HepG2 (cell line): ENCODE measurements around the gene FGA. TPM values are rescaled to one million over a fixed set of nuclear protein-coding genes. Genes with fewer than 3 reads are reported as not detected.

Experiments
- ATAC-seq: fragments of 200-7000 bp; cut with Tn5 transposase; 3 replicates; pipeline ENCODE4 v1.9.1; 2020; ENCODE audit warnings: mild to moderate bottlenecking, moderate library complexity
- BruUV-seq: library from RNA; stranded (reverse); fragments of 400-500 nt; replicated peaks from 2 replicates; lab custom pipeline; 2021; lab: Mats Ljungman, UMichigan
- CTCF ChIA-PET: fragments of 300-600 bp; formaldehyde crosslinking; extraction: SDS; loops from one replicate; lab custom pipeline; 2021; ENCODE audit warnings: low total read pairs, inconsistent platforms, low intra/inter-chr PET ratio; lab: Yijun Ruan, JAX
- POLR2A ChIA-PET: fragments of 350-600 bp; sonication (Branson Sonifier 250); formaldehyde crosslinking; loops from one replicate; lab custom pipeline; 2020; ENCODE audit warnings: antibody characterized with exemption, inconsistent platforms; lab: Yijun Ruan, JAX
- DNase-seq: peaks from one replicate; pipeline ENCODE4 v3.0.0-alpha.2; 2015; ENCODE audit warnings: low spot score
- FAIRE-seq: peaks from 3 replicates; lab custom pipeline; 2011; peaks lifted over from hg19 to GRCh38; lab: Jason Lieb, UNC
- H2AFZ ChIP-seq: one replicate; pipeline ENCODE4 v1.6.1; 2011; ENCODE audit warnings: low read length, inconsistent platforms
- H3K27ac ChIP-seq: fragments of 300-600 bp; 3 replicates; pipeline ENCODE4 v1.8.0; 2011; ENCODE audit warnings: mixed run types, mild to moderate bottlenecking, mixed read lengths, low read length, inconsistent platforms; ENCODE audit not compliant: insufficient read depth; ENCODE audit errors: extremely low read length
- H3K27me3 ChIP-seq, 2 experiments: fragments of 200-600 bp in 1 of 2; 2 replicates in 1 of 2; 3 replicates in 1 of 2; pipeline versions ENCODE4 v1.6.0 to v1.8.0; 2011; ENCODE audit warnings: low read length in 2 of 2, mild to moderate bottlenecking in 2 of 2, moderate library complexity in 2 of 2, inconsistent platforms in 1 of 2; ENCODE audit not compliant: insufficient read depth in 2 of 2, control insufficient read depth in 1 of 2
- H3K36me3 ChIP-seq, 2 experiments: fragments of 200-600 bp in 1 of 2; replicated peaks in 1 of 2; 2 replicates in 1 of 2; 3 replicates in 1 of 2; pipeline versions ENCODE4 v1.5.1 to v1.8.0; 2011; ENCODE audit warnings: low read length in 2 of 2, inconsistent platforms in 1 of 2; ENCODE audit not compliant: insufficient read depth in 2 of 2, control insufficient read depth in 1 of 2
- H3K4me1 ChIP-seq: 2 replicates; pipeline ENCODE4 v1.5.1; 2012; ENCODE audit warnings: low read length, inconsistent platforms; ENCODE audit not compliant: insufficient read depth
- H3K4me2 ChIP-seq: 2 replicates; pipeline ENCODE4 v1.6.0; 2011; ENCODE audit warnings: low read depth, low read length, inconsistent platforms
- H3K4me3 ChIP-seq, 3 experiments: fragments of 200-600 bp in 1 of 3; sonication (generic), shearing (Covaris generic) in 1 of 3; replicated peaks in 1 of 3; 2 replicates each; pipeline ENCODE4 v1.5.1; 2011 to 2016; ENCODE audit warnings: low read length in 3 of 3, inconsistent platforms in 2 of 3, low read depth in 2 of 3, mild to moderate bottlenecking in 2 of 3, control low read depth in 1 of 3, mixed read lengths in 1 of 3; ENCODE audit not compliant: insufficient read depth in 1 of 3
- H3K79me2 ChIP-seq: one replicate; pipeline ENCODE4 v1.6.1; 2011; ENCODE audit warnings: low read length, inconsistent platforms; ENCODE audit not compliant: insufficient read depth
- H3K9ac ChIP-seq: 2 replicates; pipeline ENCODE4 v1.6.0; 2011; ENCODE audit warnings: mild to moderate bottlenecking, low read depth, low read length, inconsistent platforms; ENCODE audit not compliant: insufficient read depth
- H3K9me3 ChIP-seq: 2 replicates; pipeline ENCODE4 v1.5.1; 2012; ENCODE audit warnings: mild to moderate bottlenecking, low read length
- H4K20me1 ChIP-seq: 2 replicates; pipeline ENCODE4 v1.6.0; 2011; ENCODE audit warnings: inconsistent platforms, mild to moderate bottlenecking, low read length, moderate library complexity; ENCODE audit not compliant: insufficient read depth
- ARNT ChIP-seq: fragments of 450-650 bp; IDR thresholded peaks from 2 replicates; pipeline ENCODE4 v1.6.1; 2017
- ATF5 ChIP-seq: sonication (generic); formaldehyde crosslinking; IDR thresholded peaks from 2 replicates; pipeline ENCODE4 v1.4.0; 2020; ENCODE audit warnings: mild to moderate bottlenecking, low read depth, missing genetic modification reagents
- DDIT3 ChIP-seq: sonication (generic); formaldehyde crosslinking; IDR thresholded peaks from 2 replicates; pipeline ENCODE4 v1.4.0; 2020; ENCODE audit warnings: mild to moderate bottlenecking, missing genetic modification reagents
- ESRRA ChIP-seq: sonication (generic); formaldehyde crosslinking; IDR thresholded peaks from 2 replicates; pipeline ENCODE4 v1.5.1; 2020; ENCODE audit warnings: mild to moderate bottlenecking, low read depth, missing genetic modification reagents
- HOMEZ ChIP-seq: IDR thresholded peaks from 2 replicates; pipeline ENCODE4 v1.6.1; 2016; ENCODE audit warnings: low read depth
- KAT8 ChIP-seq: IDR thresholded peaks from 2 replicates; pipeline ENCODE4 v1.6.1; 2016; ENCODE audit warnings: missing genetic modification reagents, missing compliant biosample characterization
- MED13 ChIP-seq: sonication (generic); formaldehyde crosslinking; IDR thresholded peaks from 2 replicates; pipeline ENCODE4 v1.5.0; 2020; ENCODE audit warnings: missing genetic modification reagents
- MXD3 ChIP-seq: IDR thresholded peaks from 2 replicates; pipeline ENCODE4 v1.6.1; 2016; ENCODE audit warnings: mild to moderate bottlenecking, missing biosample characterization, missing genetic modification reagents
- RAD21 ChIP-seq: fragments of 450-650 bp; formaldehyde crosslinking; IDR thresholded peaks from 2 replicates; pipeline ENCODE4 v1.5.0; 2020; ENCODE audit warnings: mild to moderate bottlenecking
- RCOR2 ChIP-seq: IDR thresholded peaks from 2 replicates; pipeline ENCODE4 v1.6.1; 2016; ENCODE audit warnings: missing biosample characterization, missing genetic modification reagents
- STAG1 ChIP-seq: sonication (generic); formaldehyde crosslinking; IDR thresholded peaks from 2 replicates; pipeline ENCODE4 v1.4.0; 2020; ENCODE audit warnings: missing genetic modification reagents
- TEAD3 ChIP-seq: optimal IDR thresholded peaks from 2 replicates; pipeline ENCODE3; 2016; ENCODE audit warnings: borderline replicate concordance
- ZBTB2 ChIP-seq: sonication (generic); formaldehyde crosslinking; IDR thresholded peaks from 2 replicates; pipeline ENCODE4 v1.8.0; 2022; ENCODE audit warnings: low read depth, missing genetic modification reagents
- ZFP82 ChIP-seq: sonication (generic); formaldehyde crosslinking; IDR thresholded peaks from 2 replicates; pipeline ENCODE4 v1.5.1; 2020; ENCODE audit warnings: mild to moderate bottlenecking, missing genetic modification reagents, borderline replicate concordance
- ZNF180 ChIP-seq: sonication (generic); formaldehyde crosslinking; IDR thresholded peaks from 2 replicates; pipeline ENCODE4 v1.4.0; 2020; ENCODE audit warnings: low read depth, missing genetic modification reagents, borderline replicate concordance
- ZNF275 ChIP-seq: sonication (generic); formaldehyde crosslinking; IDR thresholded peaks from 2 replicates; pipeline ENCODE4 v1.8.0; 2022; ENCODE audit warnings: missing genetic modification reagents, mild to moderate bottlenecking, inconsistent platforms, borderline replicate concordance
- ZNF432 ChIP-seq: sonication (generic); formaldehyde crosslinking; IDR thresholded peaks from 2 replicates; pipeline ENCODE4 v1.5.0; 2020; ENCODE audit warnings: missing genetic modification reagents, mild to moderate bottlenecking, borderline replicate concordance
- ZNF788 ChIP-seq: sonication (generic); formaldehyde crosslinking; IDR thresholded peaks from 2 replicates; pipeline ENCODE4 v1.5.0; 2020; ENCODE audit warnings: mild to moderate bottlenecking, missing genetic modification reagents, borderline replicate concordance
- WGBS: methylation state at CpG from one replicate; pipeline ENCODE4 v1.1.6; 2017; ENCODE audit warnings: low lambda C conversion rate; 5-methylcytosine and 5-hydroxymethylcytosine counted together
- in situ Hi-C: cut with HindIII; loops from 2 replicates; pipeline ENCODE4 v1.10.0; 2017; ENCODE audit warnings: low pct_unique_long_range_greater_than_20kb; ENCODE audit not compliant: extremely low pct_ligation_motif_present
- intact Hi-C: fragments of 100-400 bp; cut with micrococcal nuclease; formaldehyde crosslinking; loops from one replicate; pipeline ENCODE4 v1.10.0; 2022; ENCODE audit not compliant: unreplicated experiment
- polyA plus RNA-seq, 8 experiments: library from polyadenylated mRNA; depleted of rRNA in 3 of 8; stranded (reverse) in 7 of 8; unstranded in 1 of 8; fragments of >200 nt; fragmentation: Illumina TruSeq in 4 of 8; extraction: Trizol in 4 of 8; gene quantifications; 2 replicates each; pipeline versions ENCODE4 v1.2.1 to v1.2.3, GENCODE V29; 2011 to 2016; ENCODE audit warnings: low read depth in 4 of 8, missing spikeins in 1 of 8, mixed read lengths in 1 of 8; ENCODE audit not compliant: insufficient read depth in 1 of 8
- total RNA-seq, 5 experiments: library from RNA; depleted of rRNA; stranded (reverse); fragments of >200 nt; fragmentation: Illumina TruSeq; extraction: Trizol; gene quantifications; 2 replicates each; pipeline ENCODE4 v1.2.3, GENCODE V29; 2016; ENCODE audit warnings: low read depth in 1 of 5

Gene FGA
- total and polyA plus RNA-seq, 2 of the 13 experiments (the other 11 are each of a cell fraction or from before 2014, with no cell fraction given) = 640 to 1,523 TPM

GRCh38 chr4:154551872-154552686 lies 38.5 kb downstream of the FGA start:
- no peak overlapping the region for H3K27ac ChIP-seq
- H4K20me1 ChIP-seq = no peaks in the 10 kb centered on the region
- H3K9ac ChIP-seq = no peak overlapping the region
- no peaks in the 10 kb centered on the region for H3K9me3 ChIP-seq
- FAIRE-seq (peak; percentile 61), DNase-seq (peak; percentile 74), ATAC-seq (peak; percentile 61)
- H2AFZ ChIP-seq = no peak overlapping the region
- H3K36me3 ChIP-seq = peaks cover under 1 to 8% of the 10 kb centered on the region in 2 experiments; a peak in 2 of 5 replicates
- H3K27me3 ChIP-seq = no peaks in the 10 kb centered on the region; a peak in 1 of 5 replicates
- CTCF ChIA-PET = interaction anchor here (1.1 to 6.5 kb wide), 2 partner anchors 69 to 73 kb away, joined by 3 to 154 read pairs; no protein-coding TSS in a partner anchor
- in situ Hi-C loops (loop anchor here (5.0 kb wide), 1 partner anchor 225 kb away; no protein-coding TSS in a partner anchor), intact Hi-C loops (loop anchor here (1.0 to 10.0 kb wide), 3 partner anchors 70 to 803 kb away; no protein-coding TSS in a partner anchor)
- peaks cover 25% of the 10 kb centered on the region for H3K79me2 ChIP-seq
- 14% methylated on average over 6 of the region's 6 CpGs for WGBS
- H3K4me1 ChIP-seq = peaks cover 21% of the 10 kb centered on the region
- no TSS peak for BruUV-seq
- POLR2A ChIA-PET = interaction anchor here (0.9 kb wide), 1 partner anchor 10 kb away, joined by 3 read pairs; the partner anchor contains the start of gene FGB
- no peak overlapping the region for H3K4me3 ChIP-seq
- H3K4me2 ChIP-seq = no peak overlapping the region; the same call in 1 of the 2 replicates
- TF ChIP-seq RAD21 (peak; percentile 76; the same call in 1 of the 2 replicates), MED13 (CRISPR knock-in tag) (no peak), STAG1 (CRISPR knock-in tag) (peak; percentile 98), ZBTB2 (CRISPR knock-in tag) (no peak), DDIT3 (CRISPR knock-in tag) (no peak), ZNF180 (no peak), TEAD3 (CRISPR knock-in tag) (no peak), ARNT (no peak), ESRRA (CRISPR knock-in tag) (no peak), KAT8 (peak; percentile 35; the same call in 1 of the 2 replicates), MXD3 (CRISPR knock-in tag) (no peak), ZFP82 (CRISPR knock-in tag) (no peak), RCOR2 (CRISPR knock-in tag) (no peak), ZNF788 (CRISPR knock-in tag) (no peak), ZNF275 (CRISPR knock-in tag) (no peak), ATF5 (CRISPR knock-in tag) (no peak), HOMEZ (CRISPR knock-in tag) (no peak), ZNF432 (CRISPR knock-in tag) (no peak)
